LoVo (cell line): ENCODE measurements around the gene GJB5.

Experiments
- DNase-seq: peaks from one replicate; pipeline ENCODE4 v3.0.0-alpha.2; 2016; ENCODE audit warnings: low spot score

The GJB5 gene

GRCh38 chr1:34776911-34777310 lies 22.1 kb downstream of the GJB5 start:
- no peak for DNase-seq

DNA sequence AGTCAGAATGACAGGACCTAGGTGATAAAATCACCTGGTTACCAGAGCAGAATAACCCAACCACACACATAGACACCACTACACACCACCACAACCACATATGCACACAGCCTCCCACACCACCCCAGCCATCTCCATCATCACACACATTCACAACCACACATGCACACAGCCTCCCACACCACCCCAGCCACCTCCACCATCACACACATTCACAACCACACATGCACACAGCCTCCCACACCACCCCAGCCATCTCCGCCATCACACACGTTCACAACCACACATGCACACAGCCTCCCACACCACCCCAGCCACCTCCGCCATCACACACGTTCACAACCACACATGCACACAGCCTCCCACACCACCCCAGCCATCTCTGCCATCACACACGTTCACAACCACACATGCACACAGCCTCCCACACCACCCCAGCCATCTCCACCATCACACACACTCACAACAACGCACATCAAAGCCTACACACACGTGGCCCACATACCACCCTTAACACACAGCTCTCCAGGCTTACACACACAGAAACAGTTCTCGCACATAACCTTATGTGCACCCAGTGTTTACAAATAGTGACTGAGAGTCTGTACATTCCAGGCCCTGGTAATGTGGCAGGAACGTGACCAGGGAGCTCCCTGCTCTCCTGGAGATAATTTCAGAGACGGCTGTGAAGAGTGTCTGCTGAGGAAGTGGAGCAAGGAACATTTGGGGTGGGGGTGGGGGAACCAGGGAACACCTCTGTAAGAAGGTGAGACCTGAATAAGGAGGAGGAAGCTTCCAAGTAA lies 22.9 kb downstream of the GJB5 start:
- DNase-seq = no peak

DNA sequence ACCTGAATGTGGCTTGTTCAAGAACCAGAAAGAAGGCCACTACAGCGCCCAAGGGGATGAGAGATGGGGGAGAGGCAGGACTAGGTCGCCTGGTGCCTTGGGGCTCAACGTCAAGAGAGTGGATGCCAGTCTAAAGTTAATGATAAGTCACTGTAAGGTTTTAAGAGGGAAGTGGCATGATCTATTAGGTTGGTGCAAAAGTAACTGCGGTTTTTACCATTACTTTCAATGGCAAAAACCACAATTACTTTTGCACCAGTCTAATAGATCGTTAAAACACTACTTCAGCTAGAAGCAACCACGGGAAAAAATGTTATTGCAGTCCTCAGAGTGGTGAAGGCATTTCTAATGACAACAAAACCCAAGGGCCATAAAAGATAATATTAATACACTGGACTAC lies 23.5 kb downstream of the GJB5 start:
- no peak for DNase-seq

GRCh38 chr1:34779005-34779404 lies 24.2 kb downstream of the GJB5 start:
- no peak for DNase-seq

DNA sequence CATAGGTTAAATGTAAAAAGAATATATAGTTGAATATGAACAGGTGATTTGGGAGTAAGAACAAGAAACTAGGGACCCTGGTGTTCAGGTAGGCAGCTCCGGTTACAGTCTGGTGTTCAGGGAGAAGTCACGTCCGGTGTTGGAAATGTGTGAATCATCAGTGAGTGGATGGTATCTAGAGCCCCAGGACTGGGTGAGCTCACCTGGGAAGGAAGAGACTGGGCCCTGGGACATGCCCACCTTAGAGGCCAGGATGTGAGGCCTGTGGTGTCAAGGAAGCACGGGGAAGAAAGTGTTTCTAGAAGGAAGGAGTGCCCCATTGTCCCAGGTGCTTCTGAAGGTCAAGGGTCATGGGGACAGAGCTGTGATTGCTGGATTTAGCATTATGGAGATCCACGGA lies 24.7 kb downstream of the GJB5 start:
- DNase-seq = peak; percentile 14

DNA sequence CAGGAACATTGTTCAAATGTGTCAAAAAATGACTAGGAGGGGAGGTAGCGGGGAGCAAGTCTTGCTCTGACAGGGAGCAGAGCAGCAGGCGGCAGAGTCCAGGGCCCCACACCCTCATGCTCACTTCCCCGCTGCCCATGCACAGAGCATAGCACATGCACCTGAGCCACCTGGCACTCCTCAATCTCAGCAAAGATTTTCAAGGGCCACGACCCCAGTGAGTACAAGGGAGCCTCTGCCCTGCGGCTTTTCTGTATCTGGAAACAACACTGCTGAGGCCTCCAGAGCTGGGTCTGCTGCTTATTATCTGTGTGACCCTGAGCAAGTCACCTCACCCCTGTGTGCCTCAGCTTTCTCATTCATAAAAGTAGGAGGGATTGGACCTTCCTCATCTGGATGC lies 25.1 kb downstream of the GJB5 start:
- DNase-seq = no peak

- peak; percentile 33 for DNase-seq
These were observed 25.7 kb downstream of the GJB5 start for GRCh38 chr1:34780528-34780927.

DNA sequence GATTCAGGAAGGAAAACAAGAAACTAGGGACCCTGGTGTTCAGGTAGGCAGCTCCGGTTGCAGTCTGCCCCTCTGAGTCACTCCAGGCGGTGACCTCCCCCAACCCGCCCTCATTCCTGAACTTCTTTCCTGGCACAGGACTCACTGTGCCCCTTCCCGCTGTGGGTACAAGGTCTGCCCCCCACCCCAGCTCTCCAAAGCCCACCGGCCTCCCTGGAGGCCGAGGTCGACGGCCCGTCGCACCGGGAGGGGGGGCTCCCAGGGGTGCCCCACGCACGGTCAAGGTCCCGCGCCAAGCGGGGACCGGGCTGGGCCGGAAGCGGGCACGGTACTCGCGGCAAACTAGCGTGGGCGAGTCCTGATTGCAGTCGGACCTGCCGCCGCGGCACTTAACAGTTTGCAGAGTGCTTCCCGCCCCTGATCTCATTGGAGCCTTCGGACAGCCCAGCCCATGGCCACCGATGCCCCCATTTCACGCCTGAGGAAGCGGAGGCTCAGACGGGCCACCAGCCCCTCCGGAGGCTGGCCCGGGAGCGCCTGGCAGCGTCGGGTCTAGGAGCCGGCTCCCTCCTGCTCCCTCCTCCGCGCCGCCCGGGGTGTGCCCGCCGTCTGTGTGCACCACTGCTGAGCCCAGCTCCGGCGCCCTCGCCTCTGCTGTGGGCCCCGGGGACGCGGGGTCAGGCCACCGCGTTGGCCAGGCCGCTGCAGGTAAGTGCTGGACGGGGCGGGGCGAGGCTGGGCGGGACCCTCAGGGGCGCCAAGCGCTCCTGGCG lies 26.4 kb downstream of the GJB5 start, which contains the start of gene GJB3:
Gene GJB3, plus strand, starts transcription at position 144 of the 773 bp plus-strand sequence. CDS start 3,549 bp downstream, outside the sequence.
- peak; percentile 70 for DNase-seq

DNA sequence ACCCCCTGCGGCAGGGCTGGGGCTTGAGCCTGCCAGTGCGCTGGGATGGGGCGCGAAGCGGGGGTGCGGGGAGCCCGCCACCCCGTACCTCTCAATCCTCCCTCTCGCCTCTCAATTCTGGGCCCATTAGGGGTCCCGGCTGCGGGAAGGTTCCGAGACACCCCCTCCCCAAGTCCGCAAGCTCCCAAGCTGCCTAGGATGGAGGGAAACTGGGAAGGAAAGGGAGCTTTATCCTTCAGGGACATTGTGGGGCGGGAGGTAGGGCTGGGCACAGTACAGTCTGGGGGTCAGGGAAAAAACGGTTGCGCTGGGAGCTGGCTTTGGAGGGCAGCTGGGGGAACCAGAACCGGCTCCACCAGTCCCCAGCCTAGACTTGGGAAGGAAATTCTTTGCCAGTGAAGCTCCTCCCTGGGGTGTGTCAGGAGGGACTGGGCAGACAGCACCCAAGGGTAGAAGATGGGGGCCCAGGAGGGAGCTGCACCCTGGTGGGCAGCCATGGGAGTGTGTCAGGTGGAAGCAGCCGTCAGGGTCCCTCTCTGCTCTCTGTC lies 27.1 kb downstream of the GJB5 start:
- DNase-seq = peak; percentile 71

GRCh38 chr1:34784751-34785221 lies 29.9 kb downstream of the GJB5 start:
- DNase-seq = no peak

- DNase-seq = no peak
These were observed 30.5 kb downstream of the GJB5 start for GRCh38 chr1:34785231-34785874.

DNA sequence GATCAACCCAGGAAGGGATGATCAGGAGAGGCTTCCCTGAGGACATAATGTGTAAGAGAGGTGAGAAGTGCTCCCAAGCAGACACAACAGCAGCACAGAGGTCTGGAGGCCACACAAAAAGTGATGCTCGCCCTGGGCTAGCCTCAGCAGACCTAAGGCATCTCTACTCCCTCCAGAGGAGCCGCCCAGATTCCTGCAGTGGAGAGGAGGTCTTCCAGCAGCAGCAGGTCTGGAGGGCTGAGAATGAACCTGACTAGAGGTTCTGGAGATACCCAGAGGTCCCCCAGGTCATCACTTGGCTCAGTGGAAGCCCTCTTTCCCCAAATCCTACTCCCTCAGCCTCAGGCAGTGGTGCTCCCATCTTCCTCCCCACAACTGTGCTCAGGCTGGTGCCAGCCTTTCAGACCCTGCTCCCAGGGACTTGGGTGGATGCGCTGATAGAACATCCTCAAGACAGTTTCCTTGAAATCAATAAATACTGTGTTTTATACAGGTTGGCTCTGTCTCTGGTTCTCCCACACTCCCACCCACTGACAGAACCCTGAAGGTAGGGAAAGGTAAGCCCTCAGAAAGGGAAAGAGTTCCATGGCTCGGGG lies 31.1 kb downstream of the GJB5 start:
- DNase-seq = no peak

- DNase-seq = peak; percentile 67
These were observed 31.9 kb downstream of the GJB5 start for GRCh38 chr1:34786521-34787325.

DNA sequence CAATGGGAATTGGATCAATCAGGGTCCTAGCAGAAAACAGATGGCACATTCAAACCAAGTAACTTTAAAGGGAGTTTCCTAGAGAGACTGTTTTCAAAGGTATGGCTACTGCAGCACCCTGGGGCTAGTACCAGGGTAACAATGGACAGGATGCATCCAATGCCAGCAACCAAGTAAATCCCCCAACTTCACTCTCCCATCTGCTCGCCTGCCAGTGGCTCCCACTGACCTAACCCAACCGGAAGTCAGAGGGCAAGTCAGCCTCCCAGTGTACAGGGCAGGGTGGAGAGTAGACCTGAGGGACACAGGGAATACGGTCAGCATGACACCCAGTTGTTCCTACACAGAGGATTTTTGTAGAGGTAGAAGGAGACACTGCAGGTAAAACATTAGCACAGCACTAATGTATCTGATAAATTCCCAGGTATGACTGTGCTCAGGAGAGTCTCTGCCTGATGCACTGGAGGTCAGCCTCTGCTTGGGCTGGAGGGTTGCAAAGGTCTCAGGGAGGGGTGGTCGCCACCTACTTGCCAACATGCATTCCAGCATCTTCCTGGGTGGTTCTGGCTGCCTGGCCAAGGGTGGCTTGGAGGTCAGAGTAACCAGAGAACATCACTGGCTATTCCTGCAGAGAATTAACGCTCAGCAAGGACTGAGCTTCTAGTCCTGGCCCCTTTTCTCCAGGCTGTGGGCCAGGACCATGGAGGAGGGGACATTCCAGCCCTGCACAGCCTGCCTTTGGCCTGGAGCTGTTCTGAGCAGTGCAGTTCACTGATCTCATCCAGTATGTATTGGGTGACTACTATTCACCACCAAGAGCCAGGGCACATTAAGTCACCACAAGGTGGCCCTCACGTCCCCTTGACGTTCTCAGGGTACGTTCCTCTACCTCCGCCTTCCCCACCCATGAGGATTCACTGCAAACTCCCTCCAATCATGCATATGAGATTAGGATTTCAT lies 32.9 kb downstream of the GJB5 start:
- DNase-seq = no peak

DNA sequence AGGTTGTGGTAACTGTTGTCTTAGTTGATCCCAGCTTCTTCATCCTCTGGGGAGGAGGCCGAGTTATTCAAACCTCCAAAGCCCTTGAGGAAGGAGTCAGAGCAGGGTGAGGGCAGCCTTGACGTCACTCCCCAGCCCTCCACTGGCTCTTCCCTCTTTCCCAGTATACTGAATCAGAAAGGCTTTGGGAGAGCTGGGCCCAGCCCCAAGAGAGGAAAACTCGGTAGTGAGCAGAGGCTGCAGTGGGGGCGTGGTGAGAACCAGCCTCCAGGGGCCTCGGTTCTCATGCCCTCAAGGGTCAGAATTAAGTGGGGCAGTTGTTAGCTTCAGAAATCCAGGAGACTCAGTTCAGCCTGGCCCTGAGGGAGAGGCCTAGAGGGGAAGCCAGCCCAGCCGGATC lies 36.1 kb downstream of the GJB5 start:
- DNase-seq = no peak

GRCh38 chr1:34792424-34792823 lies 37.6 kb downstream of the GJB5 start:
- no peak for DNase-seq

DNA sequence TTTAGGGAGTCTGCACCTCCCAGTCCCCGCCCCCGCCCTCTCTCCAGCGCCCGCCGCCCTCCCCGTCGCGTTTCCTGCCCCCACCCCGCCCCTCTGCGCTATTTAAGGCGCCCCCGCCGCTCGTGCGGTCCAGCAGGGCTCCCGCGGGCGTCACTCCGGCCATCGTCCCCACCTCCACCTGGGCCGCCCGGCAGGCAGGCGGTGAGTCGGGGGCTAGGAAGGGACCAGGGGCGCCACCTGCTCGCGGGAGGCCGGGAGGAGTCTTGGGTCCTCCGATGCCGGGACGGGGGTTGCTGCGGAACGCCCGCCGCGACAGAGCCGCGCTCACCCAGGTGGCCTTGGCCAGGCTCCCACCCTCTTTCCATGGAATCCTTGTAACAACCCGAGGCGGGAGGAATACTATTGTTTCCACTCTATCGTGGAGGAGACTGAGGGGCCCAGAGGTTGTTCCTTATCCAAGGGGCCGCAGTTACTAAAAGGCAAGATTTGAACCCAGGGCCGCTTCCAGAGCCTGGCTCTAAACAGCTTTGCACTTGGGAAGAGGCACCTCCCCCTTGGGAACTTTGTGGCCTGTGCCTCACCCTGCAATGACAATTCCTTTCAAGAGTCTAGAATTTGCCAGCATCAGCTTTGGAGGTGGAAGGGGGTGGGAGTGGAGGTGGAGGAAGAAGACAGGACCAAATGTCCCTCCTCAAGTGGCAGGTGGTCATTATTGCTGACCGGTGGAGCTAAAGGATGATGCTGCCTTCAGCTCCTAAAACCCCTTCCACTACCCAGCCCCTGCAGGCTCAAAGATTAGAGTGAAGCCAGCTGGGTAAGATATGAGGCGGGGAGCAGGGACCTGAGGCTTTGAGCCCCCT lies 38.3 kb downstream of the GJB5 start, which contains the start of gene GJA4:
Gene GJA4, plus strand, starts transcription at position 132 of the 860 bp plus-strand sequence. CDS start 1,215 bp downstream, outside the sequence.
- DNase-seq = no peak

DNA sequence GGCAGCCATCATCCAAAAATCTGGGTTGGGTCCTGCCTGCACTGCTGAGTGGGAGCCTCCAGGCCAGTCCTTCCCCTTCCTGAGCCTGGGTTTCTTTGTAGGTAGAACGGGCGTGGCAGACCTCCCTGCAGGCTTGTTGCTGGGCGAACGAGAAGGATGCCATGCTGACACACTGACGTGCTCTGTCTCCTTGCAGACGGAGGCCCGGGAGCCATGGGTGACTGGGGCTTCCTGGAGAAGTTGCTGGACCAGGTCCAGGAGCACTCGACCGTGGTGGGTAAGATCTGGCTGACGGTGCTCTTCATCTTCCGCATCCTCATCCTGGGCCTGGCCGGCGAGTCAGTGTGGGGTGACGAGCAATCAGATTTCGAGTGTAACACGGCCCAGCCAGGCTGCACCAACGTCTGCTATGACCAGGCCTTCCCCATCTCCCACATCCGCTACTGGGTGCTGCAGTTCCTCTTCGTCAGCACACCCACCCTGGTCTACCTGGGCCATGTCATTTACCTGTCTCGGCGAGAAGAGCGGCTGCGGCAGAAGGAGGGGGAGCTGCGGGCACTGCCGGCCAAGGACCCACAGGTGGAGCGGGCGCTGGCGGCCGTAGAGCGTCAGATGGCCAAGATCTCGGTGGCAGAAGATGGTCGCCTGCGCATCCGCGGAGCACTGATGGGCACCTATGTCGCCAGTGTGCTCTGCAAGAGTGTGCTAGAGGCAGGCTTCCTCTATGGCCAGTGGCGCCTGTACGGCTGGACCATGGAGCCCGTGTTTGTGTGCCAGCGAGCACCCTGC lies 39.3 kb downstream of the GJB5 start:
- no peak for DNase-seq
